Mammary microvascular endothelial cell (primary cell): ENCODE results near the gene BUD13. TPM values are rescaled to one million over a fixed set of nuclear protein-coding genes. Genes with fewer than 3 reads are reported as not detected.

Experiments used
- total RNA-seq: library from RNA; depleted of rRNA; stranded (reverse); fragments of >200 nt; gene quantifications from 2 replicates; pipeline ENCODE4 v1.2.3, GENCODE V29; 2015

The BUD13 gene, protein sequence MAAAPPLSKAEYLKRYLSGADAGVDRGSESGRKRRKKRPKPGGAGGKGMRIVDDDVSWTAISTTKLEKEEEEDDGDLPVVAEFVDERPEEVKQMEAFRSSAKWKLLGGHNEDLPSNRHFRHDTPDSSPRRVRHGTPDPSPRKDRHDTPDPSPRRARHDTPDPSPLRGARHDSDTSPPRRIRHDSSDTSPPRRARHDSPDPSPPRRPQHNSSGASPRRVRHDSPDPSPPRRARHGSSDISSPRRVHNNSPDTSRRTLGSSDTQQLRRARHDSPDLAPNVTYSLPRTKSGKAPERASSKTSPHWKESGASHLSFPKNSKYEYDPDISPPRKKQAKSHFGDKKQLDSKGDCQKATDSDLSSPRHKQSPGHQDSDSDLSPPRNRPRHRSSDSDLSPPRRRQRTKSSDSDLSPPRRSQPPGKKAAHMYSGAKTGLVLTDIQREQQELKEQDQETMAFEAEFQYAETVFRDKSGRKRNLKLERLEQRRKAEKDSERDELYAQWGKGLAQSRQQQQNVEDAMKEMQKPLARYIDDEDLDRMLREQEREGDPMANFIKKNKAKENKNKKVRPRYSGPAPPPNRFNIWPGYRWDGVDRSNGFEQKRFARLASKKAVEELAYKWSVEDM
- 14.5 and 15.6 TPM in 2 replicates for total RNA-seq

DNA sequence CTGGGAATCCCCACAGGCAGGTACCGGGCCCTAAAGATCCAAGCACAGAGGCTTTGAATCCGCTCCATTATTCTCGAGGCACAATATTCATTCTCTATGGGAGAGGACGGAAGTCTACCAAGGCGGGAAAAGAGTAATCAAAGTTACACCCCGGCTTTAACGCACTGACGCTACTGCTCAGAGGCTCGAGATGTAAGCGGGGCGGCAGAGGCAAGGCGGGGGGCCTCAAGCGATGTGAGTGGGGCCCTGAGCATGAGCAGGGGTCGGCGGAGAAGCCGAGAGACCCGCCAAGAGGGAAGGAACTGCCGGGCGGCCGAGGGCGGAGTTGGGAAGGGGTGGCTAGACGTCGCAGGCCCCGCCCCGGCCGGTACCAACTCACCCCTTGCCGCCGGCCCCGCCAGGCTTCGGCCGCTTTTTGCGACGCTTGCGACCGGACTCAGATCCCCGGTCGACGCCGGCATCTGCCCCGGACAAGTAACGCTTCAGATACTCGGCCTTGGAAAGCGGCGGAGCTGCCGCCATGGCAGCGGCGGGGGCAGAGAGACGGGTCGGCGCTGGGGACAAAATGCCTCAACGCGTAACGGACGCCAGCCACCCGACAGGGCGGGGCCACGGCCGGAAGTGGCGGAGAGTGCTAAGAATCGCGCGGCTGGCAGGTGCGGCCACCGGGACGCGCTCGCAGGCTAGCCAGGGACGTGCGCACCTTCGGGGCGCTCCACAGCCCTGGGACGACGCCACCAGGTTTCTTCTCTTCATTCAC lies at the start of gene BUD13:
Gene BUD13 (minus strand): TSS at position 545 of the 760 bp plus-strand sequence. CDS start 23 bp downstream, at position 522.

DNA sequence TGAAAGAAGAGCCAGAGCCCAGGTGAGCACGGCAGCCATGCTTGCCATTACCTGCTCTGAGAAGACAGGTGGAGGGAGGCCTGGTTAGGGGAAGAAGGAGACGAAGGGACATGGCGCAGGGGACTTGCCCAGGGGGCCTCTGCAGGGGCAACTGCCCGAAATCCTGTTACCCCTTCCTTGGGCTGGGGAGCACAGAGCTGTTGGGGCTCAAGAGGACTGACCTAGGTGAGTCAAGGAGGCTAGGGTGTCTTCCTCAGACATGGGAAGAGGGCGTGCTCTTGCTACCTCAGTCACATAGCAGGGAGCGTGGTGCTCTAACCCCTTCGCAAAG lies 19.0 kb upstream of the BUD13 start, which contains the start of gene APOA5:
Gene APOA5 (minus strand): TSS at position 67 of the 331 bp plus-strand sequence. CDS start 19 bp downstream, at position 48.

DNA sequence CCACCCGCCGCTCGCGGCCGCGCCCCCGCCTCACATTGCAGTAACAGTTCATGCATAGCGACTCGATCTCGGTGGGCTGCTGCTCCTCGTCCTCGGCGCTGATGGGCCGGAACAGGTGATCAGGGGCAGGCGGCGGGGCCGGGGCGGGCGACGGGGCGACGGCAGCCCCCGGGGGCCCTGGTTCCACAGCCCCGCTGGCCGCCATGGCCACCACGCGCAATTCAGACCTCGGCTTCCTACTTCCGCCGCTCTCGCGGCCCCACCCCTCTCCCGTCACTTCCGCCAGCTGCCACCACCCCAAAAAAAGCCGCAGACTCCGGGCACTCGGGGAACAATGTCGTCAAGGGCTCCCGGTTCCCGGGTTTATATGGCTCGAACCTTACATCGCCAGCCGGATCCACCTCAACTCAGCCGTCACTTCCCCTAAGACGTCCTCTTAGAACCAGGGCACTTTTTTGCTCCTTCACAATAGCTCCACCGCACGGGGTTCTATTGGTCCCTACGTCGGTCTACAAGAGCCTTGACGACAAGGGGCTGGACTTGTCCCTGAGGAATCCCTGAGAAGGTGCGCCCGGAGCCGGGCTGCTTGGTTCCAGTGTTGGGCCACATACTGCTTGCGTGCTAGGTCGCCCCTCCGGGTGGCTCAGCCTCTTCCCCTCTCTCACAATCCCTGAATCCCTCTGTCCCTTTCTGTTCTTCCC lies 15.1 kb upstream of the BUD13 start, which contains the start of gene ZPR1:
Gene ZPR1 (minus strand): TSS at position 238 of the 701 bp plus-strand sequence. CDS start 33 bp downstream, at position 205.

Other genes with a start within 250 kb of the BUD13 start
- gene ZPR1, start 15.0 kb upstream of the BUD13 start, total RNA-seq, result 38.2 and 44.8 TPM in 2 replicates
- gene APOA5, start 18.9 kb upstream of the BUD13 start, total RNA-seq, result not detected in 2 replicates
- not detected in 2 replicates for gene APOA4, start 50.3 kb upstream of the BUD13 start, total RNA-seq
- gene APOC3, start 56.9 kb upstream of the BUD13 start, total RNA-seq, result not detected in 2 replicates
- gene APOA1, start 64.6 kb upstream of the BUD13 start, total RNA-seq, result not detected in 2 replicates